GM03348 (cell line): ENCODE data around the gene FCHSD1.
A peak's percentile ranks its signal among the peaks of the same experiment; 100 is the strongest.

Source experiments
- DNase-seq: peaks from one replicate; pipeline ENCODE4 v3.0.0; 2012; ENCODE audit warnings: low spot score

The FCHSD1 gene

GRCh38 chr5:141672841-141673813 is 21.9 kb upstream of the FCHSD1 start:
- DNase-seq = no peak

GRCh38 chr5:141672071-141672840 is 21.0 kb upstream of the FCHSD1 start:
- no peak for DNase-seq

GRCh38 chr5:141669520-141669919 is 18.3 kb upstream of the FCHSD1 start:
- no peak for DNase-seq

GRCh38 chr5:141668601-141669265 is 17.5 kb upstream of the FCHSD1 start:
- DNase-seq = no peak

DNA sequence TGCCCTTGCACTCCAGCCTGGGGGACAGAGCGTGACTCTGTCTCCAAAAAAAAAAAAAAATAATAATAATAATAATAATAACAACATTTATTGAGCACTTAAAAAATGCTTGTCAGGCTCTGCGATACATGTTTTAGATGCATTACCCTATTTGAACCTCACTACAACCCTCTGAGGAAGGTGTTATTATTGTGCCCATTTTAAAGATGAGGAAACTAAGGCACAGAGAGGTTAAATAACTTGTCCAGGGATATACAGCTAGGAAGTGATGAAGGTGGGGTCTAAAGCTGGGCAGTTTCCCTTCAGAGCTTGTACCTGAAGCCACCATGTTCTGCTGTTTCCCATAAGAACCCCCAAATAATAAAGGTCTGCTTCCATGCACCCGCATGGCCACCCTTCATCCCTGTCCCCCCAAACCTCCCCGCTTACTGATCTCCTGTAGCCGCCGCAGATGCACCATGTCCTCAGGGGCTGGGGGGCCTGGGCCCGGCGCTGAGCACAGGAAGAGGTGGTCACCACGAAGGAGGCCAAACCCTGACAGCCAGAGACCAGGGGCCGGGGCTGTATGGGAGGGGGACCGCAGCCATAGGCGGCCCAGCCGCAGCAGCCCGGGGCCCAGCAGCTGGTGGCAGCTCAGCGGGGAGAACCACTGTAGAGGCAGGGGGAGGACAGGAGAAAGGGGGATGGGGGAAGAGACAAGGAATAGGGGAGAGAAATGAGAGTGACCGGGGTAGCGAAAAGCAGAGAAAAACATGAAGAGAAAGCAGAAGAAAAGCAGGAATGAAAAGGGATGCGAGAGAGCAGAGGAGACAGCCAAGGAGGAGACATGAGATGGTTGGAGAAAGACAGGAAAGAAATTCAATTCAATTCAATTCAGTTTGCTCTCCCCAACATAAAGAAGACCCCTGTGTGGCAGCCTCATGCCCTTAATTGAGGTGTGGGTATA is 15.1 kb upstream of the FCHSD1 start:
- DNase-seq = no peak

DNA sequence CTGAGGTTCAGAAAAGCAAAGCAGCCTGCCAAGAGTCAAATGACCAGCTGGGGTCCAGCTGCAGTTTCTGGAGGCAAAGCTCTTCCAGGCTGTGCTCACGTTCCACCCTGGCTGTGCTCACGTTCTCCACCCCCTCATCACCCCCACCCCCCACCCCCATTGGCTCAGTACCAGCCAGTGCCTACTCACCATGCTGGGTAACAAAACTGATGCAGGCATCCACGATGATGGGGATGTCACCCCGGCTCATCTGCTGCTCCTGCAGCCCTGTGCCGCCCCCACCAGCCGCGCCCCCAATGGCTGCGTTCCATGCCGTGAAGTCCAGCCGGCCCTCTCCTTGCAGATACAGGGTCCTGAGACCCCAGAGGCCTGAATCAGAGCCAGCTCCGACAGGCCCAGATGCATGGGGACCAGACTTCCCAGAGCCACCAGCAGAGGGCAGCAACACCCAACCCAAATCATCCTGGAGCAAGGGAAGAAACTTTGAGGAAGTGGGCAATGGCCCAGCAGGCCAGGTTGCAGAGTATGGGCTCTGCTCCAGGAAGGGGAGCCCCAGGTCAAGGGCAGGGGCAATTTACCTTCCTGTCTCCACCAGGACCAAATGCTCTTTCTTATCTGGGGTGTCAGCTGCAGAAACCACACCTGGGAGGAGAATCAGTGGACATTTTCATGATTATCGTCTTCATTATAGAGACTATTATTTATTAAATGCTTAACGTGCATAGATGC is 13.7 kb upstream of the FCHSD1 start:
- DNase-seq = peak; percentile 88

- no peak for DNase-seq
Observed at GRCh38 chr5:141663506-141663905, 12.3 kb upstream of the FCHSD1 start.

- no peak for DNase-seq
Observed at GRCh38 chr5:141662028-141662427, 10.8 kb upstream of the FCHSD1 start.

DNA sequence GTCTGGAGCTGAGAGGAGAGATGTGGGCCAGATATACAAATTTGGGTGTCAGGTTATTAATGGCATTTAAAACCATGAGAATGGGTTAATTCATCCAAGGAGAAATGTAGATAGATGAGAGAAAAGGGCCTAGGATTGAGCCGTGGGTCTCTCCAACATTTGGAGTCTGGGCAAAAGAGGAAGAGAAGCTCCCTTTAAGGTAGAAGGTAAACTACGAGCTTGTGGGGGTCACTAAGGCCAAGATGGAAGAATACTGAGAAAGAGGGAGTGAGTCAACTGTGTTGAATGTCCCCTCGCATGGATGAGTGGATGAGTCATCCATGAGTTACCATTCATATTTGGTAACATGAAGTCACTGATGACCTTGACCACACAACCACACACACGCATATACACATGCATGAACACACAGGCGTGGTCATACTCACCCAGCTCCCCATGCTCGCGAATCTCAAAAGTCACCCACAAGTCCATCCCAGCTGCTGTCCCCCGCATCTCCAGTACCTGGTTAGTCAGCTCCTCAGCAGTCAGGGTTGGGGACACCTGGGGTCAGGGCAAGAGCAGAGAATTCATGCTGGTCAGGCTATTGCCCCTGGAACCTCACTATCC is 6.8 kb upstream of the FCHSD1 start:
- peak; percentile 68 for DNase-seq

DNA sequence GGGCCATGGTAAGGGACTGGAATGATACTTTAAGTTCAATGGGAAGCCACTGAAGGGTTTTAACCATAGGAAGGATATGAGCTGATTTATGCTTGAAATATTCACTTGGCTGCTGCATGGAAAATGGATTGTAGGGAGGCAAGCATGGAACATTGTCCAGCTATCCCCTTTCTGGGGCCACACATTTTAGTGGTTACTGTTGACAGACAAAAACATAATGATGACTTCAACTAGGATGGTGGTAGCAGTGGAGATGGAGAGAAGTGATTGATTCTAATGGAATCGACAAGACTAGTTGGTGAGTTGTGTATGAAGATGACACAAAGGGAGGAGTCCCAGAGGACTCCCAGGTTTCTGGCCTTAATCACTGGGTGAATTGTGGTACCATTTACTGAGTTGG is 6.2 kb upstream of the FCHSD1 start:
- no peak for DNase-seq

- DNase-seq = no peak
Observed at GRCh38 chr5:141656396-141656795, 5.2 kb upstream of the FCHSD1 start.

- no peak for DNase-seq
Observed at GRCh38 chr5:141655020-141655419, 3.8 kb upstream of the FCHSD1 start.

GRCh38 chr5:141654298-141654697 is 3.1 kb upstream of the FCHSD1 start:
- DNase-seq = peak; percentile 82

DNA sequence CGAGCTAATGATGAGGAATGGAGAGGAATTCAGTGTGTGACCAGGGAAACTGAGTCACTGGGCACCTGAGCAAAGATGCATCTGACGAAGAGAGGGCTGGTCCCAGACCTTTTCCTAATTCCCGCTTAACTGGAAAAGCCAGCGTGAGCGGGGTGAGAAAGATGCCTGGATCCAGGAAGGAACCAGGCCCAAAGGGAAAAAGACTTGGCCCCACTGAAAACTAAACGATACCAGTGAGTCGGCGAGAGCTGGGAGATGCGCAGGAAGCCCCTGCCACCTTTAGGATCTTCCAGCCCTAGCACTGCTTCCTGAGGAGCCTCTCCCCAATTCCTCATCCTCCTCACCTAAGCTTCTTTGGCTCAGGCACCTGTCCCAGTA is 499 bp upstream of the FCHSD1 start:
- no peak for DNase-seq

DNA sequence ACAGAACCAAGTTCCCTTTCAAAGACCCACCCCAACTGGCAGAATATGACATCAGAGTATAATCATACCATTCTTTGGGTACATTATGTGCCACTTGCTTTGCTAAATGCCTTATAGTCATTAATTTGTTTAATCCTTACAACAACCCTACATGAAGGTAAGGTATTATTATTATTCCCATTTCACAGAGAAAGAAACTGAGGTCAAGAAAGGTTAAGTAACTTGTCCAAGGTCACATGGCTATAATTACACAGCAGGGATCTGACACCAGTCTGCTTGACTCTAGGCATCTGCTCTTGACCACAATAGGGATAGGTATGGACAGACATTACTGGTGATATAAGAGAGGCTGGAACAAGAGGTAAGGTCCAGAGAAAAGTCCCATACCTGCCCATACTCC is 1.2 kb downstream of the FCHSD1 start:
- DNase-seq = no peak

DNA sequence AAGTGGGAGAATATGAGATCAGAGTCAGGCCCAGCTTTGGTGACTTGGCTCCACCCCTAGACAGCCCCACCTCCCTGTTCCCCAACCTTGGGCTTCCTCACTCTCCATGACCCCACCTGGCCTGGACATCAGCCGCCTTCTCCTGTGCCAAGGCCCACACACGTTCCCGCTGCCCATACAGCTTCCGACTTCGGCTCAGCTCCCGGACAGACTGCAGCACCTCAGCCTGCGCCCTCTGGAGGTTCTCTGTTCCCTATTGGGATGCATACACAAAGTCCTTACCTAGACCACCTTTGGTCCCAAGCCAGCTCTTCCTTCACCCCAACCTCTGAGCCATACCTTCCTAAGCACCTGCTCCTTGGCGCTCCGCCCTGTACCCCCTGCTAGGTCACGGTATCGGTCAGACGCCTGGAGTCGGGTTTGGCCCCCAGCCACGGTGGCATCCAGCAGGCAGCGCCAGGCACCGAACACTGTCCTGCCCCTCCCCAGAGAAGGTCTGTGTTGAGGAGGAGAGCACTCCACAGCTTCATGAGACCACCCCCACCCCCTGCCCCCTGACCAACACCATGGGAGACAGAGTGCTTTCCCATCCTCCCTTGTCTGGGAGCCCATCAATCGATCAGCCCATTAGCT is 2.0 kb downstream of the FCHSD1 start:
- no peak for DNase-seq

GRCh38 chr5:141647851-141648250 is 3.4 kb downstream of the FCHSD1 start:
- no peak for DNase-seq

GRCh38 chr5:141647242-141647641 is 4.0 kb downstream of the FCHSD1 start:
- DNase-seq = no peak

DNA sequence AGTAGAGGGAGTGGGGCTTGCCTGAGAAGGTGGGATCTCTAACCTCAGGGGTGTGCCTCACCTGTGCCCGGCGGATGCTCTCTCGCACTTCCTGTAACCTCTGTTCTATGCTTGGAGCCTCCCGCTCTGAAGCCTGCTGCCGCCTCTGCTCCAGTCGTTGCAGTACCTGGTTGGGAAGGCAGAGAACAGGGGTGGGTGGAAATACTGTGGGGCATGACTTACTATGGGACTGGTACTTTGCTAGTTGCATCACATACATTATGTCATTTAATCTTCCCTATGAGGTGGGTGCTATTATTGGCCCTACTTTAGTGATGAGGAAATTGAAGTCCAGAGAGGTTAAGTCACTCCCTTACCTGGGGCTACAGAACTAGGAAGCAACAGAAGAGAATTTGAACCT is 5.2 kb downstream of the FCHSD1 start:
- DNase-seq = no peak
